CD14-positive monocyte (primary cell): Measurements from ENCODE around the gene RMI1. TPM values are rescaled to one million over a fixed set of nuclear protein-coding genes. Genes with fewer than 3 reads are reported as not detected.

ENCODE experiments used
- DNase-seq, 3 donors: peaks; one replicate each; pipeline ENCODE4 v3.0.0-alpha.2; 2011 to 2022
- H2AFZ ChIP-seq: 2 replicates; pipeline ENCODE4 v1.6.0; 2012; ENCODE audit warnings: mild to moderate bottlenecking, low read depth, low read length, inconsistent platforms; ENCODE audit not compliant: insufficient read depth, poor library complexity, severe bottlenecking
- H3K27ac ChIP-seq, 2 donors: 1 replicate in 1 of 2; 2 replicates in 1 of 2; pipeline ENCODE4 v1.5.1; 2012 to 2013; ENCODE audit warnings: low read length in 2 of 2, control low read depth in 1 of 2, inconsistent platforms in 1 of 2, low read depth in 1 of 2, mild to moderate bottlenecking in 1 of 2
- H3K27me3 ChIP-seq, 2 donors: one replicate each; pipeline versions ENCODE4 v1.6.0 to v1.6.1; 2011 to 2013; ENCODE audit warnings: low read length in 2 of 2; ENCODE audit not compliant: control insufficient read depth in 2 of 2, insufficient read depth in 2 of 2
- H3K36me3 ChIP-seq, 2 donors: replicated peaks in 1 of 2; 1 replicate in 1 of 2; 2 replicates in 1 of 2; pipeline versions ENCODE4 v1.5.1 to v1.6.1; 2012 to 2013; ENCODE audit warnings: low read length in 2 of 2, control low read depth in 1 of 2, inconsistent platforms in 1 of 2, mild to moderate bottlenecking in 1 of 2; ENCODE audit not compliant: insufficient read depth in 2 of 2, control insufficient read depth in 1 of 2
- H3K4me1 ChIP-seq, 2 donors: 1 replicate in 1 of 2; 2 replicates in 1 of 2; pipeline versions ENCODE4 v1.5.1 to v1.6.1; 2012 to 2013; ENCODE audit warnings: low read length in 2 of 2, control low read depth in 1 of 2, inconsistent platforms in 1 of 2, mild to moderate bottlenecking in 1 of 2, moderate library complexity in 1 of 2; ENCODE audit not compliant: insufficient read depth in 2 of 2, control insufficient read depth in 1 of 2
- H3K4me2 ChIP-seq: replicated peaks from 2 replicates; pipeline ENCODE3; 2012; ENCODE audit warnings: low read length, moderate library complexity, mild to moderate bottlenecking; ENCODE audit not compliant: poor library complexity, severe bottlenecking; ENCODE audit errors: extremely low read depth
- H3K4me3 ChIP-seq, 3 experiments: fragments of 200-600 bp in 1 of 3; sonication (generic) in 1 of 3; replicated peaks in 1 of 3; 1 replicate in 2 of 3; 2 replicates in 1 of 3; pipeline ENCODE4 v1.5.1; 2011 to 2013; ENCODE audit warnings: low read length in 3 of 3, mild to moderate bottlenecking in 3 of 3, control low read depth in 2 of 3, low read depth in 2 of 3, inconsistent platforms in 1 of 3, moderate library complexity in 1 of 3
- H3K79me2 ChIP-seq: 2 replicates; pipeline ENCODE4 v1.6.0; 2012; ENCODE audit warnings: mild to moderate bottlenecking, control low read depth, inconsistent platforms, low read length, moderate library complexity; ENCODE audit not compliant: insufficient read depth
- H3K9ac ChIP-seq: 2 replicates; pipeline ENCODE4 v1.6.0; 2017; ENCODE audit warnings: low read length, mild to moderate bottlenecking; ENCODE audit not compliant: insufficient read depth, poor library complexity, severe bottlenecking
- H3K9me3 ChIP-seq, 2 donors: replicated peaks in 1 of 2; 1 replicate in 1 of 2; 2 replicates in 1 of 2; pipeline versions ENCODE4 v1.5.1 to v1.6.1; 2012 to 2013; ENCODE audit warnings: low read length in 2 of 2, control low read depth in 1 of 2; ENCODE audit not compliant: control insufficient read depth in 1 of 2, insufficient read depth in 1 of 2
- H4K20me1 ChIP-seq: 2 replicates; pipeline ENCODE4 v1.6.0; 2012; ENCODE audit warnings: mild to moderate bottlenecking, low read length, control low read depth, moderate library complexity; ENCODE audit not compliant: insufficient read depth
- H3K27ac Mint-ChIP-seq, 7 donors: one replicate each; pipeline ENCODE4 v1.8.0; 2020; ENCODE audit warnings: mild to moderate bottlenecking in 7 of 7, mixed read lengths in 7 of 7, moderate library complexity in 6 of 7, inconsistent platforms in 2 of 7
- H3K27me3 Mint-ChIP-seq, 3 donors: one replicate each; pipeline ENCODE4 v1.8.0; 2021 to 2022; ENCODE audit warnings: low read depth in 3 of 3, mild to moderate bottlenecking in 3 of 3, mixed read lengths in 3 of 3, moderate library complexity in 3 of 3, inconsistent platforms in 1 of 3
- H3K36me3 Mint-ChIP-seq, 2 donors: one replicate each; pipeline ENCODE4 v1.8.0; 2020; ENCODE audit warnings: mixed read lengths in 2 of 2, inconsistent platforms in 1 of 2, mild to moderate bottlenecking in 1 of 2
- H3K4me1 Mint-ChIP-seq: one replicate; pipeline ENCODE4 v1.8.0; 2020; ENCODE audit warnings: mild to moderate bottlenecking, mixed read lengths
- H3K4me3 Mint-ChIP-seq, 2 donors: one replicate each; pipeline ENCODE4 v1.8.0; 2020; ENCODE audit warnings: mild to moderate bottlenecking in 2 of 2, mixed read lengths in 2 of 2, moderate library complexity in 1 of 2
- H3K9me3 Mint-ChIP-seq, 7 donors: one replicate each; pipeline ENCODE4 v1.8.0; 2020 to 2022; ENCODE audit warnings: mixed read lengths in 7 of 7, mild to moderate bottlenecking in 6 of 7, moderate library complexity in 6 of 7, inconsistent platforms in 2 of 7
- WGBS: methylation state at CpG from one replicate; pipeline ENCODE4 v1.1.5; 2013; ENCODE audit warnings: missing lambda C conversion rate; ENCODE audit not compliant: insufficient coverage; 5-methylcytosine and 5-hydroxymethylcytosine counted together
- intact Hi-C, 2 donors: fragments of 100-400 bp; cut with micrococcal nuclease; formaldehyde crosslinking; loops; one replicate each; pipeline versions ENCODE4 v1.15.0 to v1.15.1; 2023
- polyA plus RNA-seq, 3 donors: library from polyadenylated mRNA; depleted of rRNA in 1 of 3; unstranded in 2 of 3; stranded (reverse) in 1 of 3; fragments of 300-500 nt in 2 of 3; fragments of >200 nt in 1 of 3; fragmentation: Illumina TruSeq in 2 of 3; gene quantifications; 1 replicate in 2 of 3; 2 replicates in 1 of 3; pipeline ENCODE4 v1.2.3, GENCODE V29; 2012 to 2021
- TF ChIP-seq, protein P1 (sequence below): fragments of 200-600 bp; IDR thresholded peaks from one replicate; pipeline ENCODE4 v1.8.0; 2022; ENCODE audit warnings: antibody characterized with exemption, mild to moderate bottlenecking

The RMI1 gene
- polyA plus RNA-seq, 3 donors = 1.7 to 11.5 (median 5.3) TPM

- Histone ChIP-seq H3K27me3 (no peaks in the 10 kb centered on the region), H3K4me3 (peak overlapping the region; percentile 49 to 86 (median 74)), H3K36me3 (peaks cover under 1 to 7% of the 10 kb centered on the region in 2 donors), H3K4me2 (peak overlapping the region; percentile 79), H3K4me1 (peaks cover 13 to 20% of the 10 kb centered on the region in 2 donors), H4K20me1 (no peaks in the 10 kb centered on the region), H3K79me2 (peaks cover 4% of the 10 kb centered on the region), H3K9ac (peak overlapping the region; percentile 96), H2AFZ (peak overlapping the region; percentile 88), H3K27ac (peak overlapping the region; percentile 87 to 98), H3K9me3 (no peaks in the 10 kb centered on the region)
- intact Hi-C loops = no loop called here
- peaks cover 0 to 21% of the 10 kb centered on the region in 2 donors for H3K36me3 Mint-ChIP-seq
- peak overlapping the region; percentile 98 for H3K4me3 Mint-ChIP-seq
- no peaks in the 10 kb centered on the region for H3K9me3 Mint-ChIP-seq
- TF ChIP-seq, protein P1, sequence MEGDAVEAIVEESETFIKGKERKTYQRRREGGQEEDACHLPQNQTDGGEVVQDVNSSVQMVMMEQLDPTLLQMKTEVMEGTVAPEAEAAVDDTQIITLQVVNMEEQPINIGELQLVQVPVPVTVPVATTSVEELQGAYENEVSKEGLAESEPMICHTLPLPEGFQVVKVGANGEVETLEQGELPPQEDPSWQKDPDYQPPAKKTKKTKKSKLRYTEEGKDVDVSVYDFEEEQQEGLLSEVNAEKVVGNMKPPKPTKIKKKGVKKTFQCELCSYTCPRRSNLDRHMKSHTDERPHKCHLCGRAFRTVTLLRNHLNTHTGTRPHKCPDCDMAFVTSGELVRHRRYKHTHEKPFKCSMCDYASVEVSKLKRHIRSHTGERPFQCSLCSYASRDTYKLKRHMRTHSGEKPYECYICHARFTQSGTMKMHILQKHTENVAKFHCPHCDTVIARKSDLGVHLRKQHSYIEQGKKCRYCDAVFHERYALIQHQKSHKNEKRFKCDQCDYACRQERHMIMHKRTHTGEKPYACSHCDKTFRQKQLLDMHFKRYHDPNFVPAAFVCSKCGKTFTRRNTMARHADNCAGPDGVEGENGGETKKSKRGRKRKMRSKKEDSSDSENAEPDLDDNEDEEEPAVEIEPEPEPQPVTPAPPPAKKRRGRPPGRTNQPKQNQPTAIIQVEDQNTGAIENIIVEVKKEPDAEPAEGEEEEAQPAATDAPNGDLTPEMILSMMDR = no peak
- H3K27ac Mint-ChIP-seq = peak overlapping the region; percentile 60 to 99 (median 96)
- DNase-seq = no peak
- peaks cover 0 to 2% (median 1%) of the 10 kb centered on the region in 3 donors for H3K27me3 Mint-ChIP-seq
- peaks cover 24% of the 10 kb centered on the region for H3K4me1 Mint-ChIP-seq
- no CpG with 5 or more reads among the region's 4 CpGs for WGBS
Observed at GRCh38 chr9:83957248-83957513, 23.4 kb upstream of the RMI1 start.

DNA sequence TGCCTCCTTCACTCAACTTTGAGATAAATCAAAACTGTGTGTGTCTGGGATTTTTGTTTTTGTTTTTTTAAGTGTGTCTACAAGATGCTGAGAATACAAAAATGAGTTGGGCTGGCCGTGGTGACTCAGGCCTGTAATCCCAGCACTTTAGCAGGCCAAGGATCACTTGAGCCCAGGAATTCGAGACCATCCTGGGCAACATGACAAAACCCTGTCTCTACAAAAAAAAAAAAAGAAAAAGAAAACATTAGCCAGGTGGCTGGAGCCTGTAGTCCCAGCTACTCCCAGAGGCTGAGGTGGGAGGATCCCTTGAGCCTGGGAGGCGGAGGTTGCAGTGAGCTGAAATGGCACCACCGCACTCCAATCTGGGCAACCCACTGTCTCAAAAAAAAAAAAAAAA lies 21.5 kb upstream of the RMI1 start:
- WGBS = no CpG with 5 or more reads among the region's 4 CpGs
- H4K20me1 ChIP-seq = no peaks in the 10 kb centered on the region
- peaks cover 0 to 2% (median 1%) of the 10 kb centered on the region in 3 donors for H3K27me3 Mint-ChIP-seq

More for the DNA sequence above, 21.5 kb upstream of the RMI1 start:
- H3K9me3 Mint-ChIP-seq = no peaks in the 10 kb centered on the region
- Histone ChIP-seq H3K27me3 (no peaks in the 10 kb centered on the region), H3K27ac (no peak overlapping the region), H3K9me3 (no peaks in the 10 kb centered on the region), H3K36me3 (no peaks in the 10 kb centered on the region), H2AFZ (no peak overlapping the region), H3K4me2 (no peak overlapping the region), H3K9ac (no peak overlapping the region), H3K4me1 (peaks cover 13 to 20% of the 10 kb centered on the region in 2 donors), H3K4me3 (no peak overlapping the region), H3K79me2 (peaks cover 4% of the 10 kb centered on the region)
- TF ChIP-seq, protein P1 = no peak
- intact Hi-C loops = no loop called here
- no peak overlapping the region for H3K27ac Mint-ChIP-seq
- H3K4me3 Mint-ChIP-seq = no peak overlapping the region
- peaks cover 24% of the 10 kb centered on the region for H3K4me1 Mint-ChIP-seq
- no peak for DNase-seq
- peaks cover 0 to 8% of the 10 kb centered on the region in 2 donors for H3K36me3 Mint-ChIP-seq
